PC-3 (cell line): ENCODE data around the gene ARFGAP3. TPM values are rescaled to one million over a fixed set of nuclear protein-coding genes. Genes with fewer than 3 reads are reported as not detected.
A peak's percentile ranks its signal among the peaks of the same experiment; 100 is the strongest.

ENCODE experiments used
- ATAC-seq: fragments of 200-7000 bp; cut with Tn5 transposase; 2 replicates; pipeline ENCODE4 v1.9.1; 2020; ENCODE audit warnings: mild to moderate bottlenecking, moderate library complexity
- BruUV-seq: library from RNA; stranded (reverse); fragments of 400-500 nt; replicated peaks from 2 replicates; lab custom pipeline; 2021; lab: Mats Ljungman, UMichigan
- CTCF ChIA-PET: fragments of 300-600 bp; sonication (Branson Sonifier 250); formaldehyde crosslinking; loops from one replicate; lab custom pipeline; 2022; ENCODE audit warnings: antibody characterized with exemption; lab: Charles Lee
- POLR2A ChIA-PET: fragments of 300-600 bp; sonication (Branson Sonifier 250); formaldehyde crosslinking; loops from one replicate; lab custom pipeline; 2022; ENCODE audit warnings: antibody characterized with exemption; ENCODE audit not compliant: unreplicated experiment; lab: Charles Lee
- DNase-seq: peaks from one replicate; pipeline ENCODE4 v3.0.0-alpha.2; 2015
- H2AFZ ChIP-seq: fragments of 300-600 bp; sonication (generic); 2 replicates; pipeline ENCODE4 v1.6.0; 2016; ENCODE audit warnings: antibody characterized with exemption, low read length
- H3F3A ChIP-seq: fragments of 300-600 bp; sonication (generic); one replicate; pipeline ENCODE4 v1.6.0; 2017; ENCODE audit warnings: antibody characterized with exemption, low read length, control low read depth, mild to moderate bottlenecking; ENCODE audit not compliant: unreplicated experiment
- H3K27ac ChIP-seq: fragments of 300-600 bp; sonication (generic); 2 replicates; pipeline ENCODE4 v1.5.1; 2016; ENCODE audit warnings: mild to moderate bottlenecking, low read length
- H3K27me3 ChIP-seq: fragments of 300-600 bp; sonication (generic); 2 replicates; pipeline ENCODE4 v1.6.1; 2016; ENCODE audit warnings: low read length, mixed read lengths
- H3K36me3 ChIP-seq: fragments of 300-600 bp; sonication (generic); 2 replicates; pipeline ENCODE4 v1.6.1; 2016; ENCODE audit warnings: low read depth, mixed run types, low read length, mixed read lengths
- H3K4me1 ChIP-seq: fragments of 300-600 bp; sonication (generic); 2 replicates; pipeline ENCODE4 v1.5.1; 2016; ENCODE audit warnings: low read length; ENCODE audit not compliant: insufficient read depth
- H3K4me2 ChIP-seq: fragments of 300-600 bp; sonication (generic); 2 replicates; pipeline ENCODE4 v1.6.0; 2016; ENCODE audit warnings: low read length
- H3K4me3 ChIP-seq: fragments of 300-600 bp; sonication (generic); 2 replicates; pipeline ENCODE4 v1.5.1; 2016; ENCODE audit warnings: mild to moderate bottlenecking, low read length, mixed read lengths
- H3K79me2 ChIP-seq: fragments of 300-600 bp; sonication (generic); 2 replicates; pipeline ENCODE4 v1.6.1; 2017; ENCODE audit warnings: low read length, mixed read lengths
- H3K9ac ChIP-seq: fragments of 300-600 bp; sonication (generic); 2 replicates; pipeline ENCODE4 v1.6.0; 2016; ENCODE audit warnings: mild to moderate bottlenecking, low read length
- H3K9me2 ChIP-seq: fragments of 300-600 bp; sonication (generic); replicated peaks from 2 replicates; pipeline ENCODE4 v1.6.1; 2016; ENCODE audit warnings: mixed run types, low read length, mixed read lengths
- H3K9me3 ChIP-seq: fragments of 300-600 bp; sonication (generic); 2 replicates; pipeline ENCODE4 v1.6.1; 2016; ENCODE audit warnings: low read length, mixed read lengths
- H4K20me1 ChIP-seq: fragments of 300-600 bp; sonication (generic); 2 replicates; pipeline ENCODE4 v1.6.1; 2016; ENCODE audit warnings: low read length, mixed read lengths
- CTCF ChIP-seq: fragments of 300-600 bp; sonication (generic); conservative IDR thresholded peaks from 2 replicates; pipeline ENCODE4 v1.5.1; 2017; ENCODE audit warnings: antibody characterized with exemption, low read depth, mild to moderate bottlenecking, low read length
- EZH2 ChIP-seq: fragments of 300-600 bp; sonication (generic); IDR thresholded peaks from one replicate; pipeline ENCODE4 v1.6.1; 2017; ENCODE audit warnings: antibody characterized with exemption, mild to moderate bottlenecking, low read length; ENCODE audit not compliant: unreplicated experiment
- EZH2phosphoT487 ChIP-seq: fragments of 300-600 bp; sonication (generic); IDR thresholded peaks from 2 replicates; pipeline ENCODE4 v1.6.1; 2018; ENCODE audit warnings: mild to moderate bottlenecking, antibody characterized with exemption, low read length, borderline replicate concordance
- intact Hi-C: fragments of 100-400 bp; cut with micrococcal nuclease; formaldehyde crosslinking; loops from 2 replicates; pipeline ENCODE4 v1.9.0; 2023
- total RNA-seq: library from RNA; depleted of rRNA; stranded (reverse); fragments of >200 nt; gene quantifications from 2 replicates; pipeline ENCODE4 v1.2.3, GENCODE V29; 2014

ARFGAP3 gene
- total RNA-seq, 1 experiment from 2014 or later = 19.2 TPM

DNA sequence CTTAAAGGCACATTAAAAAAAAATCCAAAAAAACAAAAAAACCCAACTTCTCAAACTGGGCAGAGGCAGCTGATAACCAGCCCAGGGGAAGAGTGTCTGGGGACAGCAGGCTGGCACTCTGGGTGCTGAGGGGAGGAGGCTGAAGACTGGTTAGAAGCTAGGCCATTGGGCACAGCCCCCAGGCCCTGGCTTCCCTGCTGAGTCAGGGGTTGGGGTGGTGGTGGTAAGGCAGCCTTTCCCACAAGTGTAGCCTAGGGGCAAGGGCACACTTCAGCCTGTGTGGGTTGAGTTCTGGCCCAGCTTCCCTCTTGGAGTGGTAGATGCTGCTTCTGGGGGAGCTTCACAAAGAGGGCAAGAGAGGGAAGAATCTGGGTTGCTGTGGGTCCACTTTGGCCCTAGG is 16.3 kb upstream of the ARFGAP3 start:
- intact Hi-C loops = no loop called here
- Histone ChIP-seq H3K9me2 (no peaks in the 10 kb centered on the region), H3K9ac (no peak overlapping the region), H2AFZ (no peak overlapping the region), H3K27ac (no peak overlapping the region), H3K4me1 (peaks cover 3% of the 10 kb centered on the region; the same call in 1 of the 2 replicates), H3K4me3 (no peak overlapping the region), H3K79me2 (no peaks in the 10 kb centered on the region), H3K9me3 (no peaks in the 10 kb centered on the region), H3K27me3 (no peaks in the 10 kb centered on the region), H3F3A (no peaks in the 10 kb centered on the region), H3K4me2 (no peak overlapping the region), H4K20me1 (no peaks in the 10 kb centered on the region), H3K36me3 (no peaks in the 10 kb centered on the region; the same call in 1 of the 2 replicates)
- no peak for TF ChIP-seq EZH2
- TF ChIP-seq EZH2phosphoT487 = no peak
- TF ChIP-seq CTCF = no peak
- DNase-seq (peak; percentile 9), ATAC-seq (no peak)
- POLR2A ChIA-PET = no interaction called here
- BruUV-seq = no TSS peak
- CTCF ChIA-PET = no interaction called here

GRCh38 chr22:42872821-42873220 is 15.7 kb upstream of the ARFGAP3 start:
- Histone ChIP-seq H3K27ac (no peak overlapping the region), H3K36me3 (no peaks in the 10 kb centered on the region; the same call in 1 of the 2 replicates), H3K79me2 (no peaks in the 10 kb centered on the region), H3K9me3 (no peaks in the 10 kb centered on the region), H3K9me2 (no peaks in the 10 kb centered on the region), H3F3A (no peaks in the 10 kb centered on the region), H3K9ac (no peak overlapping the region), H3K27me3 (no peaks in the 10 kb centered on the region), H4K20me1 (no peaks in the 10 kb centered on the region), H3K4me1 (peaks cover 5% of the 10 kb centered on the region; the same call in 1 of the 2 replicates), H3K4me3 (no peak overlapping the region), H2AFZ (no peak overlapping the region), H3K4me2 (no peak overlapping the region)
- DNase-seq = no peak
- intact Hi-C loops = no loop called here
- CTCF ChIA-PET = no interaction called here
- POLR2A ChIA-PET = no interaction called here
- no TSS peak for BruUV-seq
- no peak for TF ChIP-seq CTCF
- TF ChIP-seq EZH2 = no peak
- no peak for TF ChIP-seq EZH2phosphoT487
- ATAC-seq = no peak

- Histone ChIP-seq H3K9me2 (no peaks in the 10 kb centered on the region), H3K27ac (no peak overlapping the region), H4K20me1 (no peaks in the 10 kb centered on the region), H3K79me2 (no peaks in the 10 kb centered on the region), H2AFZ (no peak overlapping the region), H3K4me1 (peaks cover 5% of the 10 kb centered on the region; the same call in 1 of the 2 replicates), H3K36me3 (no peaks in the 10 kb centered on the region; the same call in 1 of the 2 replicates), H3K9me3 (no peaks in the 10 kb centered on the region), H3K4me3 (no peak overlapping the region), H3K4me2 (no peak overlapping the region), H3K27me3 (no peaks in the 10 kb centered on the region), H3F3A (no peaks in the 10 kb centered on the region), H3K9ac (no peak overlapping the region)
- CTCF ChIA-PET = no interaction called here
- DNase-seq (no peak), ATAC-seq (no peak)
- POLR2A ChIA-PET = no interaction called here
- TF ChIP-seq EZH2 = no peak
- TF ChIP-seq CTCF = no peak
- no peak for TF ChIP-seq EZH2phosphoT487
- no TSS peak for BruUV-seq
- intact Hi-C loops = no loop called here
These were observed 14.3 kb upstream of the ARFGAP3 start for GRCh38 chr22:42871146-42872050.
